Measurements from ENCODE around the gene NUMB.

- TF ChIP-seq CTCF (conservative IDR thresholded peaks at IDR 0.05 in 1 of 2, IDR thresholded peaks at IDR 0.05 in 1 of 2; ENCODE audit: low read depth in 1 of 2, low read length in 2 of 2), result no peak
- TF ChIP-seq EZH2 (IDR thresholded peaks at IDR 0.05; ENCODE audit: low read length, missing control alignments), result no peak
Measured at GRCh38 chr14:73313151-73313550, 145.2 kb downstream of the NUMB start.
